Spleen (tissue), 11 donors: ENCODE data around the gene IL34. TPM values are rescaled to one million over a fixed set of nuclear protein-coding genes. Genes with fewer than 3 reads are reported as not detected.

Experiments
- DNase-seq: peaks from one replicate; pipeline ENCODE4 v3.0.0-alpha.2; 2020
- H3K27ac ChIP-seq, 8 donors: fragments of 200-600 bp; sonication (generic) in 7 of 8; 1 replicate in 4 of 8; 2 replicates in 4 of 8; pipeline versions ENCODE4 v1.5.0 to v1.8.0; 2016 to 2021; ENCODE audit warnings: inconsistent platforms in 4 of 8, mild to moderate bottlenecking in 4 of 8, moderate library complexity in 1 of 8
- H3K27me3 ChIP-seq, 7 donors: fragments of 200-600 bp; sonication (generic) in 6 of 7; replicated peaks in 1 of 7; 1 replicate in 4 of 7; 2 replicates in 3 of 7; pipeline versions ENCODE4 v1.5.0 to v1.8.0; 2016 to 2021; ENCODE audit warnings: inconsistent platforms in 3 of 7, mild to moderate bottlenecking in 1 of 7
- H3K36me3 ChIP-seq, 6 donors: fragments of 200-600 bp; sonication (generic) in 5 of 6; 1 replicate in 4 of 6; 2 replicates in 2 of 6; pipeline versions ENCODE4 v1.5.0 to v1.8.0; 2016 to 2021; ENCODE audit warnings: inconsistent platforms in 2 of 6
- H3K4me1 ChIP-seq, 6 donors: fragments of 200-600 bp; sonication (generic) in 5 of 6; 1 replicate in 3 of 6; 2 replicates in 3 of 6; pipeline versions ENCODE4 v1.5.0 to v1.8.0; 2016 to 2021; ENCODE audit warnings: inconsistent platforms in 3 of 6
- H3K4me3 ChIP-seq, 8 donors: fragments of 200-600 bp; sonication (generic) in 7 of 8; 1 replicate in 4 of 8; 2 replicates in 4 of 8; pipeline versions ENCODE4 v1.5.0 to v1.8.0; 2016 to 2021; ENCODE audit warnings: inconsistent platforms in 4 of 8, mild to moderate bottlenecking in 4 of 8, moderate library complexity in 2 of 8
- H3K9me3 ChIP-seq, 8 donors: fragments of 200-600 bp; sonication (generic) in 7 of 8; 1 replicate in 4 of 8; 2 replicates in 4 of 8; pipeline versions ENCODE4 v1.5.0 to v1.8.0; 2016 to 2021; ENCODE audit warnings: inconsistent platforms in 4 of 8
- POLR2A ChIP-seq, 3 donors: fragments of 450-650 bp; IDR thresholded peaks; one replicate each; pipeline ENCODE4 v1.5.1; 2017; ENCODE audit warnings: antibody characterized with exemption in 3 of 3, mild to moderate bottlenecking in 1 of 3
- POLR2AphosphoS5 ChIP-seq, 3 donors: sonication (generic); formaldehyde crosslinking; IDR thresholded peaks; one replicate each; pipeline ENCODE4 v1.5.1; 2017; ENCODE audit warnings: antibody characterized with exemption in 3 of 3
- WGBS, 5 donors: extraction: QIAGEN DNeasy Blood & Tissue Kit in 3 of 5; methylation state at CpG; one replicate each; pipeline versions ENCODE4 v1.1.5 to v1.1.7; 2013 to 2018; 5-methylcytosine and 5-hydroxymethylcytosine counted together
- intact Hi-C: fragments of 100-400 bp; cut with DNase I; formaldehyde crosslinking; loops from one replicate; pipeline ENCODE4 v1.15.0; 2023; ENCODE audit warnings: low total_unique reads
- polyA plus RNA-seq, 3 donors: library from polyadenylated mRNA; stranded (reverse); fragments of 200-250 nt; gene quantifications; one replicate each; pipeline ENCODE4 v1.2.1, GENCODE V29; 2013
- total RNA-seq, 7 donors: library from RNA; depleted of rRNA in 3 of 7; stranded (reverse); fragments of >200 nt in 3 of 7; fragmentation: NEBNext Ultra II Directional in 4 of 7; extraction: Animal tissue kit (Norgen Biotek cat#: 25700) in 4 of 7; gene quantifications; one replicate each; pipeline versions ENCODE4 v1.1.0 to v1.2.1, GENCODE V29; 2016 to 2021
- TF ChIP-seq, protein P1 (sequence below), 11 experiments: fragments of 200-600 bp in 7 of 11; fragments of 450-650 bp in 4 of 11; sonication (generic) in 4 of 11; IDR thresholded peaks in 8 of 11; conservative IDR thresholded peaks in 3 of 11; 1 replicate in 7 of 11; 2 replicates in 4 of 11; pipeline versions ENCODE4 v1.4.0 to v1.8.0; 2016 to 2021; ENCODE audit warnings: antibody characterized with exemption in 11 of 11, inconsistent platforms in 4 of 11, mild to moderate bottlenecking in 1 of 11
- donor health status: healthy with polysubstance abuse.
- donor health status: DM: no; HTN: no; CAD: no; lungs with moderate emphysema.
- donor health status: DM: no; HTN: no; CAD: no.
- donor health status: Bipolar disorder and iron deficiency.
- donor health status: healthy.
- donor health status: DM: no; HTN: no; CAD: no.
- donor health status: DM: yes; HTN: yes; CAD: no.

Gene IL34
- total and polyA plus RNA-seq, 10 donors = 20.3 to 258 (median 128) TPM

DNA sequence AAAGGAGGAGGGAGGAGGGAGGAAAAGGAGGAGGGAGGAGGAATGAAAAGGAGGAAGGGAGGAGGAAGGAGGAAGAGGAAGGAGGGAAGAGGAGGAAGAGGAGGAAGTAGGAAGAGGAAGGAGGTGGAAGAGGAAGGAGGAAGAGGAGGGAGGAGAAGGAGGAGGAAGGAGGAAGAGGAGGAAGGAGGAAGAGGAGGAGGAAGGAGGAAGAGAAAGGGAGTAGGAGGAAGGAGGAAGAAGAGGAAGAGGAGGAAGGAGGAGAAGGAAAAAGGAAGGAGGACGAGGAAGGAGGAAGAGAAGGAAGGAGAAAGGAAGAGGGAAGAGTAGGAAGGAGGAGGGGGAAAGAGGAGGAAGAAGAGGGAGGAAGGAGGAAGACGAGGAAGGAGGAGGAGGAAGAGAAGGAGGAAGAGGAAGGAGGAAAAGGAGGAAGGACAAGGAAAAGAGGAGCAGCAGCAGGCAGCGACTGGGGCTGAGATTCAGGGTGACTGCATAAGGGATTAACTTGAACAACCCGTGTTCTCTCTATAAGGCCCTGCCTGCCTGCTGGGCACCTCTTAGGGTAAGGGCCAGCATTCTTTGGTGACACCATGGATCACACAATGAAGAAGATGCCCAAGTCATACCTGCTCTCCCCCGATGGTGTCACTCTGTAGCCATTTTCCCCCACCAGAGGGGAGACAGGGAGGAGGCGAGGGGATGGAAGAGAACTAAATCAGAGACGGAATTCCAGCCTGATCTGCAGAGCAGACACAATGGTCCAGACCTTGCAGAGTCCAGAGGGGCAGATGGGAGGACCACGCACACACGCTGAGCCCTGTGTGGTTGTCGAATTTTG, 1.4 kb upstream of the IL34 start:
- no peaks in the 10 kb centered on the region for H3K36me3 ChIP-seq
- TF ChIP-seq POLR2A (IDR thresholded peaks at IDR 0.05) (no peak), POLR2AphosphoS5 (IDR thresholded peaks at IDR 0.05) (no peak)
- TF ChIP-seq, protein P1, sequence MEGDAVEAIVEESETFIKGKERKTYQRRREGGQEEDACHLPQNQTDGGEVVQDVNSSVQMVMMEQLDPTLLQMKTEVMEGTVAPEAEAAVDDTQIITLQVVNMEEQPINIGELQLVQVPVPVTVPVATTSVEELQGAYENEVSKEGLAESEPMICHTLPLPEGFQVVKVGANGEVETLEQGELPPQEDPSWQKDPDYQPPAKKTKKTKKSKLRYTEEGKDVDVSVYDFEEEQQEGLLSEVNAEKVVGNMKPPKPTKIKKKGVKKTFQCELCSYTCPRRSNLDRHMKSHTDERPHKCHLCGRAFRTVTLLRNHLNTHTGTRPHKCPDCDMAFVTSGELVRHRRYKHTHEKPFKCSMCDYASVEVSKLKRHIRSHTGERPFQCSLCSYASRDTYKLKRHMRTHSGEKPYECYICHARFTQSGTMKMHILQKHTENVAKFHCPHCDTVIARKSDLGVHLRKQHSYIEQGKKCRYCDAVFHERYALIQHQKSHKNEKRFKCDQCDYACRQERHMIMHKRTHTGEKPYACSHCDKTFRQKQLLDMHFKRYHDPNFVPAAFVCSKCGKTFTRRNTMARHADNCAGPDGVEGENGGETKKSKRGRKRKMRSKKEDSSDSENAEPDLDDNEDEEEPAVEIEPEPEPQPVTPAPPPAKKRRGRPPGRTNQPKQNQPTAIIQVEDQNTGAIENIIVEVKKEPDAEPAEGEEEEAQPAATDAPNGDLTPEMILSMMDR (IDR thresholded peaks at IDR 0.05 in 8 of 11, conservative IDR thresholded peaks at IDR 0.05 in 3 of 11) = no peak
- H3K4me3 ChIP-seq = no peak overlapping the region
- H3K9me3 ChIP-seq = no peaks in the 10 kb centered on the region
- WGBS, 5 donors = 72 to 87% (median 75%) methylated on average over 10 of the region's 10 CpGs
- H3K27me3 ChIP-seq = no peaks in the 10 kb centered on the region
- intact Hi-C loops = no loop called here
- peak overlapping the region in 5 of 8 donors; percentile 41 to 85 (median 81) for H3K27ac ChIP-seq
- peaks cover 0 to 59% (median 24%) of the 10 kb centered on the region in 6 donors for H3K4me1 ChIP-seq
- DNase-seq = no peak

- H3K4me1 ChIP-seq = peaks cover 0 to 66% (median 26%) of the 10 kb centered on the region in 6 donors
- peak overlapping the region in 7 of 8 donors; percentile 48 to 85 (median 78) for H3K27ac ChIP-seq
- intact Hi-C loops = no loop called here
- no peaks in the 10 kb centered on the region for H3K27me3 ChIP-seq
- H3K36me3 ChIP-seq = peaks cover 0 to 11% (median 0%) of the 10 kb centered on the region in 6 donors
- WGBS, 5 donors = 67 to 83% (median 74%) methylated on average over 12 to 15 of the region's 15 CpGs
- TF ChIP-seq POLR2AphosphoS5 (IDR thresholded peaks at IDR 0.05) = peak in 2 of 3 donors; percentile 41 to 50
- TF ChIP-seq, protein P1 (IDR thresholded peaks at IDR 0.05 in 8 of 11, conservative IDR thresholded peaks at IDR 0.05 in 3 of 11) = no peak
- TF ChIP-seq POLR2A (IDR thresholded peaks at IDR 0.05) = no peak
- H3K4me3 ChIP-seq = peak overlapping the region in 7 of 8 donors; percentile 4 to 64 (median 23)
- no peak for DNase-seq
- H3K9me3 ChIP-seq = no peaks in the 10 kb centered on the region
Measured at GRCh38 chr16:70647441-70648359, 1.3 kb downstream of the IL34 start.

- H3K4me1 ChIP-seq = peaks cover 3 to 75% (median 30%) of the 10 kb centered on the region in 6 donors
- H3K9me3 ChIP-seq = no peaks in the 10 kb centered on the region
- no peak for DNase-seq
- H3K27ac ChIP-seq = peak overlapping the region in 6 of 8 donors; percentile 69 to 85 (median 80)
- intact Hi-C loops = no loop called here
- peaks cover 0 to 11% (median 0%) of the 10 kb centered on the region in 6 donors for H3K36me3 ChIP-seq
- 57 to 92% (median 77%) methylated on average over 6 of the region's 6 CpGs for WGBS, 5 donors
- TF ChIP-seq POLR2A (IDR thresholded peaks at IDR 0.05) (no peak), POLR2AphosphoS5 (IDR thresholded peaks at IDR 0.05) (no peak)
- TF ChIP-seq, protein P1 (IDR thresholded peaks at IDR 0.05 in 8 of 11, conservative IDR thresholded peaks at IDR 0.05 in 3 of 11) = no peak
- H3K4me3 ChIP-seq = peak overlapping the region in 5 of 8 donors; percentile 7 to 64 (median 23)
- no peaks in the 10 kb centered on the region for H3K27me3 ChIP-seq
Measured at GRCh38 chr16:70648606-70649005, 2.2 kb downstream of the IL34 start.
